HuH-7 (cell line): ENCODE data around the gene ZDBF2.
A peak's percentile ranks its signal among the peaks of the same experiment; 100 is the strongest.

ENCODE experiments used
- DNase-seq: peaks from one replicate; pipeline ENCODE4 v3.0.0; 2011; ENCODE audit warnings: low spot score

Gene ZDBF2

DNA sequence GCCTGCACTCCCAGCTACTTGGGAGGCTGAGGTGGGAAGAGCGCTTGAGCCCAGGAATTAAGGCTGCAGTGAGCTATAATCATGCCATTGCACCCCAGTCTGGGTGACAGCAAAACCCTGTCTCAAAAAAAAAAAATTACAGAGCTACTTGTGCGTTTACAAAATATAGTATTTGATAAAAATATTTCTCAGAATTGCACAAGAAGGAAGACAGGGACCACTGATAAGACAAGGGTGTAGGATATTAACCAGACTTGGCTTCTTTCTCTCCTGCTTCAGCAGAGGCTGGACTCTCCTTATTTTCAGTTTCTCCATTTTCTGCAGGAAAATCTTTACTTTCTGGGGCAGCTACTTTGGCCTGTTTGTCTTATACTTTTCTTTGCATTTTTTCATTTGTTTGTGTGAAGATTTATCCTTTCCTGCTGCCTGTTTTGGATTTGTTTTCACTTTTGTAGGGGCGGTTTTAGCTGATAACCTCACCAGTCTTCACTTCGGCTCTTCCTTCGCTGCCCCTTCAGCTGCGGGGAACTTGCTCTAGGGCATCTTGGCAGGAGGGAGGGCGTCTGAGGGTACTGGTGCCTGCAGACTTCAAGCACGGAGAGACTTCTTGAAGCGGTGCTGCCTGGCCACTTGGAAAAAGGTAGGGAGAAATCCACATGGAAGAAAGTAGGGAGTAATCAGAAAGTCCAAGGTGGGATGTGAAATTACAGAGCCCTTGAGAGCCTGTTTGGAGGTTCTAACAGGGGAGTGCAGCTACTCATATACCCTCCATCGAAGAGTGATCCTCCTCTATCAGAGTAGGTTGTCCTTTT, 14.9 kb upstream of the ZDBF2 start:
- DNase-seq: no peak

- DNase-seq: no peak
Measured at GRCh38 chr2:206260188-206261012, 14.1 kb upstream of the ZDBF2 start.

GRCh38 chr2:206263959-206264603, 10.4 kb upstream of the ZDBF2 start:
- no peak for DNase-seq

GRCh38 chr2:206266130-206267125, 8.0 kb upstream of the ZDBF2 start:
- no peak for DNase-seq

- no peak for DNase-seq
Measured at GRCh38 chr2:206267567-206267966, 6.9 kb upstream of the ZDBF2 start.

DNA sequence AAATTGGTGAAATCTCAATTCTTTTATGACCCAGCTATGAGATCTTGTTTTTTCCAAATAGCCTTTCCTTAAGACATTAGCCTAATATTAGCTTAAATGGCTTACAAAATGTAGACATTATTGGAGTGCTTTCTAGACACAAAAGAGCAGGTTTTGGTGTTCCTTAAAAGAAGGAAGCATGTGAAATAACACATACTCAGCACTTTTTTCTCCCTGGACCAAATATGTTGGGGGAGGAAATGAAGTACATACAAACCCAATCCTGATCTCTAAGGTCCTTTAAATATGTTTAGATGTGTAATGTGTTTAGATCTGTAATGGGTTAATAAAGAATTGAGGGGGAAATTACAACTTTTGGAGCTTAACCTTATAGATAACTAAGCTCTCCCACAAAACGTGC, 3.4 kb upstream of the ZDBF2 start:
- no peak for DNase-seq

DNA sequence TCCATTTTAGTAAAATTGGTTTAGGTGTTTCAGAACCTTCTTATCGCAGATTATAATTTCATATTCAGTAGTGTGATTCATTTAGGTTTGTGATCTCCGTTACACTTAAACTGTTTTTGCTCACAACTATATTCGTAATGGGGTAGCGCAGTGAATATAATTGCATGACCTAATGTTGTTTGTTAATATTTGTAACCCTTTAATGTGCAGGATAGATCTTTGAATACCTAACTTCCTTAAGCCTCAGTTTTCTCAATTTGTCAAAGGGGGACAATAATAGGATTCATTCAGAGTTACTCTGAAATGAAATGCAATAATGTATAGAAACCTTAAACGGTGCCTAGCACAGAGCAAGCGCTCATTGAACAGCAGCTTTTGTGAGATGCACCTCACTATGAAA, 558 bp upstream of the ZDBF2 start:
- no peak for DNase-seq

DNA sequence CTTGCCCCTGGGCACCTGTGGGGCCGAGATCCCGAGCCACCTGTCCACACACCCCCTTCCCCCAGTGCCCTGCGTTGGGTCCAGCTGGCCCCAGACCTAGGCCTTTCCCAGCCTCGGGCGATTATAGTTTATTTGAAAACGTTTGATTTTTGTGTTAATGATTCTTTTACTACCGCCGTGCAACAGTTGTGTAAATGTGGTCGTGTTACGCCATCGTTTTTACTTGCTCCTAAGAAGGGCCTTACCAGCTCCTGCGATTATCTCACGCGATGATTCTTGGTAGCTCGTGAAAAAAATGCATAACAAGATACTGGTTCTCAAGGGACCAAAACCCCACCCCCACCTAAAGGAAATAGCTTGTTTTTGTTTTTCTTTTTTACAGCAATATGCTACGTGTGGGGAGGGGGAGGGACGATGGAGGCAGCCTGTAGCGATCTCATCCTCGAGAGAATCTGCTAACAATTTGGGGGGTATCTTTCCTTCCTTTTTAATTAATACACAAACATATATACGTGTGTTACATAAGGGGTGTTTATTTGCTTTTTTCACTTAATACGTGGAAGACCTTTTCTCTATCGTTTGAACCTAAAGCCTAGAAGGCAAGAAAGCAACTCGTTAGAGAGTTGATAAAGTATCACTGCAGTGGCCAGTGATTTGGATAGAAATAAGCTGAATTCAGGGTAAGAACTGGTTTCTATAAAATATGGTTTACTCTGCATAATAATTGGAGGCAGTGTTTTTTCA, 1.0 kb downstream of the ZDBF2 start:
- peak; percentile 38 for DNase-seq

DNA sequence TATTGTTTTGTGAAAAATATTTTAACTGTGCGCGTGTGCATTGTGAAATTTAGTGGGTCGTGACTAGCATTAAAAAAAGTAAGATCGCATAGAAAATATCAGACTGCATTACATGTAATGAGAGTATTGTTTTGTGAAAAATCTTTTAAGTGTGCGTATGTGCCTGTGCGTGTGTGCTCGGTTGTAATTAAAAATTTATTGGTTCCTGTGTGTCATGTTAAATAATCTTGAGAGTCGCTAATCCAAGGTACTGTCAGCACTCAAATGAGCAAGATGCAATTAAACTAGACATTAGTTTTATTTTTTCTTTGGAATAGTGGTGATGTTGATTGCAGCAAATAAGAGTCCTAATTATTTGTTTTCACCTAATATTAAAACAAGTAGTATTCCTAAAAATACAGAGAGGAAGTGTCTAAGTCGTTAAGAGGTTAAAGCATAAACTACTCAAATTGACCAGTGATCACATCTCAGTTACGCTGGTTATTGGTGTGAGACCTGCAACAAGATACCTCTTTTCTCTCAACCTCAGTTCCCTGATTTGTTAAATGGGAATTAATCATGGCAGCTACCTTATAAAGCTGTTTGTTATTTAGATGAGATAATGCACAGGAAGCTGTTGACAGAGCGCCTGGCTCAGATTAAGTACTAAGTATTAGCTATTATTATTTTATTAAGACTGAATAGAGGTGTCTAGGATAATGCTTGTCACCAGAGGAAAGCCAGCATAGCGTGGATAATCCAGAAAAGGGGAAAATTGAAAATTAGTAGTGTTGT, 1.9 kb downstream of the ZDBF2 start:
- no peak for DNase-seq

DNA sequence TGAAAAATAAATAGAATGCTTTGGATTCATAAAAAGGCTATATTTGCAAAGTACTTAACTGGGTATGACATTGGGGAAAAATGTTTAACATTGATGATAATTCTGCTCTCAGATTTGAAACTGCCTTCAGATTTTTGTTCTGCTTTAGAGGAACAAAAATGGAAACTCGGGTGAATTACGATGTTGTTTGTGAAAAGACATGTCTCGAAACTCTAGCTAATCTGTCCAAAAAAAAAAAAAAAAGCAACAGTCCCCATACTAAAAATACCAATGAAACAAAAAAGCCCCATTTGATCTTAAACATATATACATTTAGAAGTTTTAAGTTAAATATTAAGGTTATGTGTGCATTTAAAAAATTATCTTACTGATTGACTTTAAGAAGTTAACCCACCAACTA, 3.0 kb downstream of the ZDBF2 start:
- DNase-seq: no peak

DNA sequence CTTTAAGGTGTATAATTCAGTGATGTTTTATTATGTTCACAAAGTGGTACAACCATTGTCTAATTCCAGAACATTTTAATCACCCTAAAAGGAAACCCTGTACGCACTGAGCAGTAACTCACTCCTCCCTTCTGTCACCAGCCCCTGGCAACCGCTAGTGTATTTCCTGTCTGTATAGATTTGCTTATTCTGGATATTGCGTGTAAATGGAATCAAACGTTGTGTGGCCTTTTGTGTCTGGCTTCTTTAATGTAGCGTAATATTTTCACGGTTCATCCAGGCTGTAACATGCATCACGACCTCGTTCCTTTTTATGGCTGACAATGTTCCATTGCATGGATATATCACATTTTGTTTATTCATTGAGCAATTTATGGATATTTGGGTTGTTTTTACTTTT, 8.3 kb downstream of the ZDBF2 start:
- DNase-seq: no peak

DNA sequence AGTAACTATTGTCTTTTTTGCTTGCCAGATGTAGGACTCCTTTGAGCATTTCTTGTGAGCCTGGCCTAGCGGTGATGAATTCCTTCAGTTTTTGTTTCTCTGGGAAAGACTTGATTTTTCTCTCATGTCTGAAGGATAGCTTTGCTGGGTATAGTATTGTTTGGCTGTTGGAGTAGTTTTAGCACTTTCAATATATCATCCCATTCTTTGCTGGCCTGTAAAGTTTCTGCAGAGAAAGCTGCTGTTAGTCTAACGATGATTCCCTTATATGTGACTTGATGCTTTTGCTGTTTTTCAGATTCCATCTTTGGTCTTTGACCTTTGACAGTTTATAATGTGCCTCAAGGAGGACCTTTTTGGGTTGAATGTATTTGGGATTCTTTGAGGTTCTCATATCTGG, 12.7 kb downstream of the ZDBF2 start:
- no peak for DNase-seq

DNA sequence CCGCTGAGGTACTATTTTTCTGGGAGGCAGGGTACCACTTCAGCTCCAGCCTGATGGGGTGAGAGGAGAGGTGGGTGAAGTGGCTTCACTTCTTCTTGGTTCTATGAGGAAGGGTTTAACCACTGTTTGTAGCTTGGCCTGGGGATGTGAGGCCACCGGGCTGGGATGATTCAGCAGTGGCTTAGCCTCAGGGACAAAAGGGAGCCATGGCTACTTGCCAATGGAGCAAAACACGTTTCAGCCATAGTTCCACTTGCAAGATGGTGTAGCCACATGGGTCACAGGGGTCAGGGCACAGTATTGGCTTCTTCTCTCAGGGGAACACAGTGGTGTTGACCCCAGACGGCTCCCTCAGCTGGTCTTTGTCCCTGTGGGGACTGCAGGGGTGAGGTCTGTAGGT, 14.9 kb downstream of the ZDBF2 start:
- no peak for DNase-seq

DNA sequence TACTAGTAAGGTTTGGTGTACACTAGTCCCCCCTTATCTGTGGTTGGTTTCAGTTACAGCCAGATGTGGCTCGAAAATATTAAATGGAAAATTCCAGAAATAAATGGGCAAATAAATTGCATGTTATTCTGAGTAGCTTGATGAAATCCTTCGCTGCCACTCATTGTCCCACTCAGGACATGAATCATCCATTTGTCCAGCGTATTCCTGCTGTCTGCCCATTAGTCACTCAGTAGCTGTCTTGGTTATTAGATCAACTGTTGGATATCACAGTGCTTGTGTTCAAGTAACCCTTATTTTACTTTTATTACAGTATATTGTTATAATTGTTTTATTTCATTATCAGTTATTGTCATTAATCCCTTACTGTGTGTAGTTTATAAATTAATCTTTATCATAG, 21.7 kb downstream of the ZDBF2 start:
- no peak for DNase-seq

DNA sequence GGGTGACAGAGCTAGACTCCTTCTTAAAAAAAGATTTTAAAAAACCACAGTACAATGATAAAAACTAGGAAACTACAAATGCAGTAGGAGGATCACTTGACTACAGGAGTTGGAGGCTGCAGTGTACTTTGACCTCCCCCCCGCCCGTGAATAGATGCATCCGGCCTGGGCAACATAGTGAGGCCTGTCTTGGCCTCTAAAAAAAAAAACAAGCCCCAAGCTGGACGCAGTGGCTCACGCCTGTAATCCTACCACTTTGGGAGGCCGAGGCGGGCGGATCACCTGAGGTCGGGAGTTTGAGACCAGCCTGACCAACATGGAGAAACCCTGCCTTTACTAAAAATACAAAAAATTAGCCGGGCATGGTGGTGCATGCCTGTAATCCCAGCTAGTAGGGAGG, 25.1 kb downstream of the ZDBF2 start:
- DNase-seq: peak; percentile 12

GRCh38 chr2:206305523-206306245, 31.2 kb downstream of the ZDBF2 start:
- no peak for DNase-seq

GRCh38 chr2:206311026-206311425, 36.6 kb downstream of the ZDBF2 start:
- DNase-seq: no peak

DNA sequence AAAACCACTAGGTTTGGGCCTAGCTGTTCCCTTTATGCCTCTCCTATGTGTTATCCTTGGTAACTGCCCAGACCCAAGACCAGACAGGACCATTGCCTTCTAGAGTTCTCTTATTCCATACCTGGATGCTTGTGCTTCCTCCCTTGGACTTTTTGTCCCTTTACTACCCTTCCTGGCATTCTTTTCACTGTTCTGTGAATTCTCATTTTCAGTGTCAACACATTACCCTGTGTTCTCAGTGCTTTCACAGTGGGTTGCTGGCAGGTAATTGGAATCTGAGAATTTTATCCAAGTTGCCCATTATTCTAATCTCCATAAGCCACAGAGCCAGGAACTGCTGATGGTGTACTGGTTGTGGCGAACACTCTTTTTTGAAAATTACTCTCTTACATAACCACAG, 41.7 kb downstream of the ZDBF2 start:
- DNase-seq: no peak

DNA sequence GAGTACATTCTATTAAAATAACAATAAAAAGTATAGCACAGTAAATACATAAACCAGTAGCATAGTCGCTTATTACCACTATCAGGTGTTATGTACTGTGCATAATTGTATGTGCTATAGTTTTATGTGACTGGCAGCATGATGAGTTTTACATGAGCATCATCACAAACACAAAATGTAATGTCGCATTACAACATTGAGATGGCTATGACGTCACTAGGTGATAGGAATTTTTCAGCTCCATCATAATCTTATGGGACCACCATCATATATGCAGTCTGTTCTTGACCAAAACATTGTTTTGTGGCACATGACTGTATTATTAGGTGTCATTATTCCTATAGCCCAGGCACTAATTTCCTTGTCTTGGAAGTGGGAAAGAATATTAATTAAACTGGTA, 48.6 kb downstream of the ZDBF2 start:
- no peak for DNase-seq

GRCh38 chr2:206323486-206323885, 49.0 kb downstream of the ZDBF2 start:
- DNase-seq: peak; percentile 13
